Caco-2 (cell line): ENCODE measurements around the gene PEX6. TPM values are rescaled to one million over a fixed set of nuclear protein-coding genes. Genes with fewer than 3 reads are reported as not detected.

Experiments
- BruUV-seq: library from RNA; stranded (reverse); fragments of 400-500 nt; replicated peaks from 2 replicates; lab custom pipeline; 2021; lab: Mats Ljungman, UMichigan
- CTCF ChIA-PET: fragments of 300-600 bp; sonication (Branson Sonifier 250); formaldehyde crosslinking; loops from one replicate; lab custom pipeline; 2022; ENCODE audit warnings: antibody characterized with exemption; lab: Charles Lee
- POLR2A ChIA-PET: fragments of 300-600 bp; sonication (Branson Sonifier 250); formaldehyde crosslinking; loops from one replicate; lab custom pipeline; 2022; ENCODE audit warnings: antibody characterized with exemption; lab: Charles Lee
- DNase-seq, 2 experiments: peaks; one replicate each; pipeline versions ENCODE4 v3.0.0 to v3.0.0-alpha.2; 2020 to 2022
- H3K27me3 ChIP-seq: replicated peaks from 2 replicates; pipeline ENCODE4 v1.6.0; 2011; ENCODE audit warnings: low read length; ENCODE audit not compliant: control insufficient read depth, insufficient read depth
- H3K36me3 ChIP-seq: 2 replicates; pipeline ENCODE4 v1.5.1; 2011; ENCODE audit warnings: low read length; ENCODE audit not compliant: control insufficient read depth, insufficient read depth
- H3K4me1 ChIP-seq: fragments of 250-450 bp; sonication (Bioruptor Pico); 2 replicates; pipeline ENCODE4 v1.5.1; 2020; ENCODE audit warnings: mild to moderate bottlenecking
- H3K4me3 ChIP-seq: 2 replicates; pipeline ENCODE4 v1.5.1; 2011; ENCODE audit warnings: low read depth, mild to moderate bottlenecking, control low read depth, low read length
- H3K9me3 ChIP-seq: fragments of 250-450 bp; sonication (Bioruptor Pico); 2 replicates; pipeline ENCODE4 v1.5.1; 2020; ENCODE audit warnings: mild to moderate bottlenecking, moderate library complexity
- H3K27ac Mint-ChIP-seq: one replicate; pipeline ENCODE4 v1.8.0; 2022; ENCODE audit warnings: mixed read lengths; ENCODE audit not compliant: unreplicated experiment
- H3K27me3 Mint-ChIP-seq: one replicate; pipeline ENCODE4 v1.8.0; 2022; ENCODE audit warnings: mixed read lengths; ENCODE audit not compliant: insufficient read depth, unreplicated experiment
- H3K36me3 Mint-ChIP-seq: one replicate; pipeline ENCODE4 v1.8.0; 2022; ENCODE audit warnings: mild to moderate bottlenecking, mixed read lengths; ENCODE audit not compliant: insufficient read depth, unreplicated experiment
- H3K4me1 Mint-ChIP-seq: one replicate; pipeline ENCODE4 v1.8.0; 2022; ENCODE audit warnings: low read depth, mixed read lengths; ENCODE audit not compliant: unreplicated experiment
- H3K4me3 Mint-ChIP-seq: one replicate; pipeline ENCODE4 v1.8.0; 2022; ENCODE audit warnings: mild to moderate bottlenecking, moderate library complexity, mixed read lengths; ENCODE audit not compliant: unreplicated experiment
- H3K9me3 Mint-ChIP-seq: one replicate; pipeline ENCODE4 v1.8.0; 2022; ENCODE audit warnings: mixed read lengths; ENCODE audit not compliant: unreplicated experiment
- CTCF ChIP-seq, 2 experiments: fragments of 200-600 bp in 1 of 2; IDR thresholded peaks; 1 replicate in 1 of 2; 2 replicates in 1 of 2; pipeline versions ENCODE4 v1.5.1 to v1.8.0; 2011 to 2022; ENCODE audit warnings: antibody characterized with exemption in 1 of 2, control low read depth in 1 of 2, inconsistent platforms in 1 of 2, low read depth in 1 of 2, low read length in 1 of 2, mild to moderate bottlenecking in 1 of 2, moderate library complexity in 1 of 2; ENCODE audit not compliant: insufficient read depth in 1 of 2, severe bottlenecking in 1 of 2, unreplicated experiment in 1 of 2
- intact Hi-C: fragments of 100-400 bp; cut with micrococcal nuclease; formaldehyde crosslinking; loops from one replicate; pipeline ENCODE4 v1.10.0; 2022; ENCODE audit not compliant: unreplicated experiment
- total RNA-seq: library from RNA; stranded (reverse); gene quantifications from 2 replicates; pipeline ENCODE4 v1.2.3, GENCODE V29; 2022

PEX6 gene
- total RNA-seq, 1 experiment from 2014 or later = 6.9 TPM

GRCh38 chr6:42940493-42941045 is 38.4 kb downstream of the PEX6 start:
- POLR2A ChIA-PET = interaction anchor here (0.6 kb wide), 1 partner anchor 10 kb away, joined by 7 read pairs; no protein-coding TSS in a partner anchor
- Mint-ChIP-seq H3K9me3 (no peaks in the 10 kb centered on the region), H3K4me3 (no peak overlapping the region), H3K36me3 (peaks cover 13% of the 10 kb centered on the region), H3K4me1 (no peaks in the 10 kb centered on the region), H3K27me3 (no peaks in the 10 kb centered on the region), H3K27ac (no peak overlapping the region)
- 0 out of 2 replicates have a peak, but pooled peaks cover 2% of the 10 kb centered on the region for H3K36me3 ChIP-seq
- no peak for TF ChIP-seq CTCF (IDR thresholded peaks at IDR 0.05; ENCODE audit: insufficient read depth in 1 of 2, low read depth in 1 of 2, low read length in 1 of 2, severe bottlenecking in 1 of 2, unreplicated experiment in 1 of 2)
- no peaks in the 10 kb centered on the region for H3K9me3 ChIP-seq
- H3K4me3 ChIP-seq = no peak overlapping the region
- BruUV-seq = no TSS peak
- CTCF ChIA-PET = no interaction called here
- H3K27me3 ChIP-seq = no peaks in the 10 kb centered on the region
- H3K4me1 ChIP-seq = no peaks in the 10 kb centered on the region
- DNase-seq = no peak
- intact Hi-C loops = no loop called here

GRCh38 chr6:42939810-42940167 is 39.2 kb downstream of the PEX6 start:
- Histone ChIP-seq H3K36me3 (0 out of 2 replicates have a peak, but pooled peaks cover 2% of the 10 kb centered on the region), H3K9me3 (no peaks in the 10 kb centered on the region), H3K27me3 (no peaks in the 10 kb centered on the region), H3K4me3 (no peak overlapping the region), H3K4me1 (no peaks in the 10 kb centered on the region)
- no peak for TF ChIP-seq CTCF (IDR thresholded peaks at IDR 0.05; ENCODE audit: insufficient read depth in 1 of 2, low read depth in 1 of 2, low read length in 1 of 2, severe bottlenecking in 1 of 2, unreplicated experiment in 1 of 2)
- no peak overlapping the region for H3K27ac Mint-ChIP-seq
- no TSS peak for BruUV-seq
- no peaks in the 10 kb centered on the region for H3K27me3 Mint-ChIP-seq
- intact Hi-C loops = no loop called here
- H3K4me3 Mint-ChIP-seq = no peak overlapping the region
- DNase-seq = no peak
- no peaks in the 10 kb centered on the region for H3K4me1 Mint-ChIP-seq
- peaks cover 18% of the 10 kb centered on the region for H3K36me3 Mint-ChIP-seq
- CTCF ChIA-PET = no interaction called here
- POLR2A ChIA-PET = interaction anchor here (0.6 kb wide), 1 partner anchor 10 kb away, joined by 6 read pairs; the partner anchor contains the start of gene CNPY3
- H3K9me3 Mint-ChIP-seq = no peaks in the 10 kb centered on the region

GRCh38 chr6:42938987-42939809 is 39.8 kb downstream of the PEX6 start:
- Histone ChIP-seq H3K4me3 (no peak overlapping the region), H3K9me3 (no peaks in the 10 kb centered on the region), H3K4me1 (no peaks in the 10 kb centered on the region), H3K27me3 (no peaks in the 10 kb centered on the region), H3K36me3 (0 out of 2 replicates have a peak, but pooled peaks cover 2% of the 10 kb centered on the region)
- Mint-ChIP-seq H3K27me3 (no peaks in the 10 kb centered on the region), H3K36me3 (peaks cover 22% of the 10 kb centered on the region), H3K27ac (no peak overlapping the region), H3K9me3 (no peaks in the 10 kb centered on the region), H3K4me1 (no peaks in the 10 kb centered on the region), H3K4me3 (no peak overlapping the region)
- CTCF ChIA-PET = no interaction called here
- intact Hi-C loops = no loop called here
- no TSS peak for BruUV-seq
- DNase-seq = no peak
- no peak for TF ChIP-seq CTCF (IDR thresholded peaks at IDR 0.05; ENCODE audit: insufficient read depth in 1 of 2, low read depth in 1 of 2, low read length in 1 of 2, severe bottlenecking in 1 of 2, unreplicated experiment in 1 of 2)
- POLR2A ChIA-PET = interaction anchor here (0.6 kb wide), 1 partner anchor 10 kb away, joined by 6 read pairs; the partner anchor contains the start of gene CNPY3
